WTC11 (cell line): ENCODE measurements around the gene EIF4B. TPM values are rescaled to one million over a fixed set of nuclear protein-coding genes. Genes with fewer than 3 reads are reported as not detected.
A peak's percentile ranks its signal among the peaks of the same experiment; 100 is the strongest.

ENCODE experiments used
- ATAC-seq: fragments of 200-7000 bp; cut with Tn5 transposase; 2 replicates; pipeline ENCODE4 v1.10.0; 2021; ENCODE audit warnings: mild to moderate bottlenecking, moderate library complexity
- CTCF ChIA-PET: fragments of 300-600 bp; sonication (Branson Sonifier 250); formaldehyde crosslinking; loops from one replicate; lab custom pipeline; 2021; ENCODE audit warnings: antibody characterized with exemption; lab: Charles Lee
- POLR2A ChIA-PET: fragments of 350-600 bp; sonication (Branson Sonifier 250); formaldehyde crosslinking; loops from one replicate; lab custom pipeline; 2021; ENCODE audit warnings: antibody characterized with exemption; lab: Charles Lee
- DNase-seq: peaks from one replicate; pipeline ENCODE4 v3.0.0; 2021; ENCODE audit warnings: low spot score
- H3K27ac Mint-ChIP-seq: 2 replicates; pipeline ENCODE4 v1.8.0; 2021; ENCODE audit warnings: mixed read lengths
- H3K27me3 Mint-ChIP-seq: 2 replicates; pipeline ENCODE4 v1.8.0; 2021; ENCODE audit warnings: low read depth, mild to moderate bottlenecking, moderate library complexity, mixed read lengths
- H3K36me3 Mint-ChIP-seq: 2 replicates; pipeline ENCODE4 v1.8.0; 2021; ENCODE audit warnings: mixed read lengths
- H3K4me1 Mint-ChIP-seq: 2 replicates; pipeline ENCODE4 v1.8.0; 2022; ENCODE audit warnings: mixed read lengths
- H3K4me3 Mint-ChIP-seq: 2 replicates; pipeline ENCODE4 v1.8.0; 2021; ENCODE audit warnings: mild to moderate bottlenecking, moderate library complexity, mixed read lengths
- H3K9me3 Mint-ChIP-seq: 2 replicates; pipeline ENCODE4 v1.8.0; 2021; ENCODE audit warnings: mixed read lengths
- CBFB ChIP-seq: sonication (generic); formaldehyde crosslinking; IDR thresholded peaks from 2 replicates; pipeline ENCODE4 v1.8.1; 2022; ENCODE audit warnings: mild to moderate bottlenecking, low read depth, missing genetic modification reagents
- ELF4 ChIP-seq: sonication (generic); formaldehyde crosslinking; IDR thresholded peaks from 2 replicates; pipeline ENCODE4 v1.8.1; 2022; ENCODE audit warnings: low read depth, mild to moderate bottlenecking, moderate library complexity, missing genetic modification reagents
- EMX1 ChIP-seq: fragments of 250-450 bp; sonication (Bioruptor Pico); IDR thresholded peaks from 2 replicates; pipeline ENCODE4 v1.8.0; 2021; ENCODE audit warnings: mild to moderate bottlenecking
- HMGA2 ChIP-seq: fragments of 250-450 bp; sonication (Bioruptor Pico); IDR thresholded peaks from 2 replicates; pipeline ENCODE4 v1.4.0; 2021; ENCODE audit warnings: mild to moderate bottlenecking, moderate library complexity
- JAZF1 ChIP-seq: fragments of 250-450 bp; sonication (Bioruptor Pico); IDR thresholded peaks from 2 replicates; pipeline ENCODE4 v1.9.0; 2021; ENCODE audit warnings: moderate library complexity, mild to moderate bottlenecking, inconsistent platforms
- JUN ChIP-seq: sonication (generic); formaldehyde crosslinking; IDR thresholded peaks from 2 replicates; pipeline ENCODE4 v1.8.0; 2023; ENCODE audit warnings: mild to moderate bottlenecking, missing genetic modification reagents
- MXD4 ChIP-seq: fragments of 250-450 bp; sonication (Bioruptor Pico); IDR thresholded peaks from 2 replicates; pipeline ENCODE4 v1.8.0; 2021; ENCODE audit warnings: mild to moderate bottlenecking, moderate library complexity, borderline replicate concordance
- NFE2L1 ChIP-seq: sonication (generic); formaldehyde crosslinking; IDR thresholded peaks from 2 replicates; pipeline ENCODE4 v1.8.1; 2023; ENCODE audit warnings: missing genetic modification reagents
- NR1H2 ChIP-seq: sonication (generic); formaldehyde crosslinking; IDR thresholded peaks from 2 replicates; pipeline ENCODE4 v1.9.0; 2021; ENCODE audit warnings: mild to moderate bottlenecking, moderate library complexity, missing genetic modification reagents
- NR2C2 ChIP-seq: sonication (generic); formaldehyde crosslinking; IDR thresholded peaks from 2 replicates; pipeline ENCODE4 v1.8.0; 2022; ENCODE audit warnings: mild to moderate bottlenecking, missing genetic modification reagents
- SMAD4 ChIP-seq: sonication (generic); formaldehyde crosslinking; IDR thresholded peaks from 2 replicates; pipeline ENCODE4 v1.8.0; 2022; ENCODE audit warnings: mild to moderate bottlenecking, missing genetic modification reagents
- TEAD1 ChIP-seq: sonication (generic); formaldehyde crosslinking; IDR thresholded peaks from 2 replicates; pipeline ENCODE4 v1.8.0; 2022; ENCODE audit warnings: mild to moderate bottlenecking, missing genetic modification reagents
- USF1 ChIP-seq: sonication (generic); formaldehyde crosslinking; IDR thresholded peaks from 2 replicates; pipeline ENCODE4 v1.8.0; 2022; ENCODE audit warnings: mild to moderate bottlenecking, missing genetic modification reagents
- ZNF232 ChIP-seq: sonication (generic); formaldehyde crosslinking; IDR thresholded peaks from 2 replicates; pipeline ENCODE4 v1.8.0; 2022; ENCODE audit warnings: mild to moderate bottlenecking, missing genetic modification reagents
- total RNA-seq: library from RNA; stranded (reverse); gene quantifications from 3 replicates; pipeline ENCODE4 v1.2.3, GENCODE V29; 2021
- TF ChIP-seq, protein P1 (sequence below): sonication (generic); formaldehyde crosslinking; conservative IDR thresholded peaks from 2 replicates; pipeline ENCODE4 v1.8.1; 2022; ENCODE audit warnings: mild to moderate bottlenecking, missing genetic modification reagents
- TF ChIP-seq, protein P2 (sequence below): sonication (generic); formaldehyde crosslinking; IDR thresholded peaks from 2 replicates; pipeline ENCODE4 v1.8.0; 2023; ENCODE audit warnings: mild to moderate bottlenecking, missing genetic modification reagents
- TF ChIP-seq, protein P3 (sequence below): sonication (generic); formaldehyde crosslinking; IDR thresholded peaks from 2 replicates; pipeline ENCODE4 v1.8.1; 2023; ENCODE audit warnings: mild to moderate bottlenecking, missing genetic modification reagents
- TF ChIP-seq, protein P4 (sequence below): fragments of 250-450 bp; sonication (Bioruptor Pico); conservative IDR thresholded peaks from 2 replicates; pipeline ENCODE4 v1.9.0; 2021; ENCODE audit warnings: mild to moderate bottlenecking
- TF ChIP-seq, protein P5 (sequence below): sonication (generic); formaldehyde crosslinking; IDR thresholded peaks from 2 replicates; pipeline ENCODE4 v1.8.1; 2022; ENCODE audit warnings: mild to moderate bottlenecking, missing genetic modification reagents, moderate library complexity, borderline replicate concordance
- TF ChIP-seq, protein P6 (sequence below): sonication (generic); formaldehyde crosslinking; IDR thresholded peaks from 2 replicates; pipeline ENCODE4 v1.8.1; 2022; ENCODE audit warnings: low read depth, mild to moderate bottlenecking, moderate library complexity, missing genetic modification reagents, borderline replicate concordance

EIF4B gene
- total RNA-seq, 1 experiment from 2014 or later: 730 TPM

- TF ChIP-seq, protein P1, sequence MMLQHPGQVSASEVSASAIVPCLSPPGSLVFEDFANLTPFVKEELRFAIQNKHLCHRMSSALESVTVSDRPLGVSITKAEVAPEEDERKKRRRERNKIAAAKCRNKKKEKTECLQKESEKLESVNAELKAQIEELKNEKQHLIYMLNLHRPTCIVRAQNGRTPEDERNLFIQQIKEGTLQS: no peak
- TF ChIP-seq, protein P2, sequence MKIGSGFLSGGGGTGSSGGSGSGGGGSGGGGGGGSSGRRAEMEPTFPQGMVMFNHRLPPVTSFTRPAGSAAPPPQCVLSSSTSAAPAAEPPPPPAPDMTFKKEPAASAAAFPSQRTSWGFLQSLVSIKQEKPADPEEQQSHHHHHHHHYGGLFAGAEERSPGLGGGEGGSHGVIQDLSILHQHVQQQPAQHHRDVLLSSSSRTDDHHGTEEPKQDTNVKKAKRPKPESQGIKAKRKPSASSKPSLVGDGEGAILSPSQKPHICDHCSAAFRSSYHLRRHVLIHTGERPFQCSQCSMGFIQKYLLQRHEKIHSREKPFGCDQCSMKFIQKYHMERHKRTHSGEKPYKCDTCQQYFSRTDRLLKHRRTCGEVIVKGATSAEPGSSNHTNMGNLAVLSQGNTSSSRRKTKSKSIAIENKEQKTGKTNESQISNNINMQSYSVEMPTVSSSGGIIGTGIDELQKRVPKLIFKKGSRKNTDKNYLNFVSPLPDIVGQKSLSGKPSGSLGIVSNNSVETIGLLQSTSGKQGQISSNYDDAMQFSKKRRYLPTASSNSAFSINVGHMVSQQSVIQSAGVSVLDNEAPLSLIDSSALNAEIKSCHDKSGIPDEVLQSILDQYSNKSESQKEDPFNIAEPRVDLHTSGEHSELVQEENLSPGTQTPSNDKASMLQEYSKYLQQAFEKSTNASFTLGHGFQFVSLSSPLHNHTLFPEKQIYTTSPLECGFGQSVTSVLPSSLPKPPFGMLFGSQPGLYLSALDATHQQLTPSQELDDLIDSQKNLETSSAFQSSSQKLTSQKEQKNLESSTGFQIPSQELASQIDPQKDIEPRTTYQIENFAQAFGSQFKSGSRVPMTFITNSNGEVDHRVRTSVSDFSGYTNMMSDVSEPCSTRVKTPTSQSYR (CRISPR knock-in tag): no peak
- no peak for TF ChIP-seq TEAD1 (CRISPR knock-in tag)
- no peak for TF ChIP-seq CBFB
- no peak for TF ChIP-seq ELF4 (CRISPR knock-in tag)
- no peak for TF ChIP-seq SMAD4
- TF ChIP-seq NR1H2 (CRISPR knock-in tag): no peak
- no peak for TF ChIP-seq USF1 (CRISPR knock-in tag)
- TF ChIP-seq EMX1 (CRISPR knock-in tag): no peak
- TF ChIP-seq, protein P3, sequence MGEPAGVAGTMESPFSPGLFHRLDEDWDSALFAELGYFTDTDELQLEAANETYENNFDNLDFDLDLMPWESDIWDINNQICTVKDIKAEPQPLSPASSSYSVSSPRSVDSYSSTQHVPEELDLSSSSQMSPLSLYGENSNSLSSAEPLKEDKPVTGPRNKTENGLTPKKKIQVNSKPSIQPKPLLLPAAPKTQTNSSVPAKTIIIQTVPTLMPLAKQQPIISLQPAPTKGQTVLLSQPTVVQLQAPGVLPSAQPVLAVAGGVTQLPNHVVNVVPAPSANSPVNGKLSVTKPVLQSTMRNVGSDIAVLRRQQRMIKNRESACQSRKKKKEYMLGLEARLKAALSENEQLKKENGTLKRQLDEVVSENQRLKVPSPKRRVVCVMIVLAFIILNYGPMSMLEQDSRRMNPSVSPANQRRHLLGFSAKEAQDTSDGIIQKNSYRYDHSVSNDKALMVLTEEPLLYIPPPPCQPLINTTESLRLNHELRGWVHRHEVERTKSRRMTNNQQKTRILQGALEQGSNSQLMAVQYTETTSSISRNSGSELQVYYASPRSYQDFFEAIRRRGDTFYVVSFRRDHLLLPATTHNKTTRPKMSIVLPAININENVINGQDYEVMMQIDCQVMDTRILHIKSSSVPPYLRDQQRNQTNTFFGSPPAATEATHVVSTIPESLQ (CRISPR knock-in tag): no peak
- TF ChIP-seq NFE2L1: no peak
- no peak for TF ChIP-seq NR2C2
- TF ChIP-seq MXD4 (CRISPR knock-in tag): no peak
- no peak for TF ChIP-seq HMGA2
- TF ChIP-seq, all 79 proteins: peak for 0
These were observed 56.0 kb downstream of the EIF4B start (continued) for GRCh38 chr12:53062011-53062961.

DNA sequence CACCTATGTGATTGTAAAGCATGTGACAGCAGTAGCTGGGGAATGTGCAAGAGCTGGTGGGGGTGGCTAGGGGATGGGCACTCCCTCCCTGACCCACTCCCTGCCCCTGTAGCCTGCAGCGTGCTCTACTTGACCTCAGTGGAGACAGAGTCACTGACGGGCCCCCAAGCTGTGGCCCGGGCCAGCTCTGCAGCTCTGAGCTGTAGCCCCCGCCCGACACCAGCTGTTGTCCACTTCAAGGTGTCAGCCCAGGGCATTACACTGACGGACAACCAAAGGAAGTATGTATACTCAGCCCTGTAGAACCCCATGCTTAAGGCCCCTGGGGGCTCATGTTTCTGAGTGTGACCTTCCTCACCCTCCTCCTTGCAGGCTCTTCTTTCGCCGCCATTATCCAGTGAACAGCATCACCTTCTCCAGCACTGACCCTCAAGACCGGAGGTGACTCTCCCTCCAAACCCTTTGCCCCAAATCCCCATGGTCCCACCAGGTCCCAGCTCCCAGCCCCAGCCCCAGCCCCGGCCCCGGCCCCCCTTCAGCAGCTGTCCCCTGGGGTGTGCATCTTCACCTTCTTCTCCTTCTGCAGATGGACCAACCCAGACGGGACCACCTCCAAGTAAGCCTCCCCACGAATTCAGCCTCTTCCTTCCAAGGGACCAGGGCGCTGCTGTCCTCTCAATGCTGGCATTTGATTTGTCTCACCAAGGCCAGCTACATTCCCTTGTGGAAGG is 56.9 kb downstream of the EIF4B start:
- H3K4me1 Mint-ChIP-seq: peaks cover 7% of the 10 kb centered on the region

More for the DNA sequence above, 56.9 kb downstream of the EIF4B start:
- ChIA-PET CTCF (interaction anchor here (1.0 to 11.2 kb wide), 8 partner anchors 8 to 135 kb away, joined by 3 to 474 read pairs (median 15); partner anchors contain the start of genes IGFBP6, SOAT2 and TNS2), POLR2A (interaction anchor here (0.5 to 1.3 kb wide), 2 partner anchors 9 to 16 kb away, joined by 3 read pairs; partner anchors contain the start of gene SPRYD3)
- no peak overlapping the region for H3K27ac Mint-ChIP-seq
- TF ChIP-seq ZNF232 (no peak), JAZF1 (CRISPR knock-in tag) (no peak), JUN (CRISPR knock-in tag) (no peak)
- TF ChIP-seq, protein P4, sequence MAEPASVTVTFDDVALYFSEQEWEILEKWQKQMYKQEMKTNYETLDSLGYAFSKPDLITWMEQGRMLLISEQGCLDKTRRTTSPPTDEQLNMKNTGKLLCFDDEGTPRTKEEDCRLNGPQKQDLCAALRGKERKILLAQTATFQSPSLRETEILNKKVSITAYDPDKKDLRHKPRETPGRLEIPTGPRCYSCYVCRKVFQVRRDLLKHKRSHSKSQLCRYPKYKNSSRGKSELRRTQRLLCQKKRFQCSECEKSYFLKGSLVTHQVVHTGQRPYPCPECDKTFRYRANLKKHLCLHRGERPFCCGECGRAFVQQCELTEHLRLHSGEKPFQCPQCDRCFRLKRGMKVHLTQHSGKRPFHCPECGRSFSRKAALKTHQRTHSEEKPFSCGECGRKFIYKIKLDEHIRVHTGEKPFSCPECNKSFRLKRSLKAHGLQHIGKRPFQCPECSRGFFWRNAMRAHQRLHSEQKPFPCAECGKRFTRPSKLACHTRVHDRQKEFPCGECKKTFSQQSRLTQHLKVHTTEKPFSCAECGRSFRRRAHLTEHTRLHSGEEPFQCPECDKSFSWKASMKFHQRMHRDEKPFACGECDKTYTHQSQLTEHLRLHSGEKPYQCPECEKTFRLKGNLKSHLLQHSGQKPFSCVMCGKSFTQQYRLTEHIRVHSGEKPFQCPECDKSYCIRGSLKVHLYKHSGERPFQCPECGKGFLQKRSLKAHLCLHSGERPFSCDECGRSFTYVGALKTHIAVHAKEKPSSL (CRISPR knock-in tag): no peak
- TF ChIP-seq, protein P5, sequence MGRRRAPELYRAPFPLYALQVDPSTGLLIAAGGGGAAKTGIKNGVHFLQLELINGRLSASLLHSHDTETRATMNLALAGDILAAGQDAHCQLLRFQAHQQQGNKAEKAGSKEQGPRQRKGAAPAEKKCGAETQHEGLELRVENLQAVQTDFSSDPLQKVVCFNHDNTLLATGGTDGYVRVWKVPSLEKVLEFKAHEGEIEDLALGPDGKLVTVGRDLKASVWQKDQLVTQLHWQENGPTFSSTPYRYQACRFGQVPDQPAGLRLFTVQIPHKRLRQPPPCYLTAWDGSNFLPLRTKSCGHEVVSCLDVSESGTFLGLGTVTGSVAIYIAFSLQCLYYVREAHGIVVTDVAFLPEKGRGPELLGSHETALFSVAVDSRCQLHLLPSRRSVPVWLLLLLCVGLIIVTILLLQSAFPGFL (CRISPR knock-in tag): no peak
- TF ChIP-seq, protein P6, sequence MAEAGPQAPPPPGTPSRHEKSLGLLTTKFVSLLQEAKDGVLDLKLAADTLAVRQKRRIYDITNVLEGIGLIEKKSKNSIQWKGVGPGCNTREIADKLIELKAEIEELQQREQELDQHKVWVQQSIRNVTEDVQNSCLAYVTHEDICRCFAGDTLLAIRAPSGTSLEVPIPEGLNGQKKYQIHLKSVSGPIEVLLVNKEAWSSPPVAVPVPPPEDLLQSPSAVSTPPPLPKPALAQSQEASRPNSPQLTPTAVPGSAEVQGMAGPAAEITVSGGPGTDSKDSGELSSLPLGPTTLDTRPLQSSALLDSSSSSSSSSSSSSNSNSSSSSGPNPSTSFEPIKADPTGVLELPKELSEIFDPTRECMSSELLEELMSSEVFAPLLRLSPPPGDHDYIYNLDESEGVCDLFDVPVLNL (CRISPR knock-in tag): no peak
- TF ChIP-seq, all 79 proteins: peak for 0
- no peaks in the 10 kb centered on the region for H3K36me3 Mint-ChIP-seq
- no peaks in the 10 kb centered on the region for H3K9me3 Mint-ChIP-seq
- ATAC-seq (no peak), DNase-seq (peak; percentile 9)
- H3K4me3 Mint-ChIP-seq: no peak overlapping the region
- peaks cover 41% of the 10 kb centered on the region for H3K27me3 Mint-ChIP-seq
